Measurements from ENCODE around the gene RANBP1.
A peak's percentile ranks its signal among the peaks of the same experiment; 100 is the strongest.
"Not testable (repeated sequence)": the region's sequence is repeated elsewhere in the genome, so short reads cannot be mapped to it uniquely, and the experiment has no call there.

Gene RANBP1

DNA sequence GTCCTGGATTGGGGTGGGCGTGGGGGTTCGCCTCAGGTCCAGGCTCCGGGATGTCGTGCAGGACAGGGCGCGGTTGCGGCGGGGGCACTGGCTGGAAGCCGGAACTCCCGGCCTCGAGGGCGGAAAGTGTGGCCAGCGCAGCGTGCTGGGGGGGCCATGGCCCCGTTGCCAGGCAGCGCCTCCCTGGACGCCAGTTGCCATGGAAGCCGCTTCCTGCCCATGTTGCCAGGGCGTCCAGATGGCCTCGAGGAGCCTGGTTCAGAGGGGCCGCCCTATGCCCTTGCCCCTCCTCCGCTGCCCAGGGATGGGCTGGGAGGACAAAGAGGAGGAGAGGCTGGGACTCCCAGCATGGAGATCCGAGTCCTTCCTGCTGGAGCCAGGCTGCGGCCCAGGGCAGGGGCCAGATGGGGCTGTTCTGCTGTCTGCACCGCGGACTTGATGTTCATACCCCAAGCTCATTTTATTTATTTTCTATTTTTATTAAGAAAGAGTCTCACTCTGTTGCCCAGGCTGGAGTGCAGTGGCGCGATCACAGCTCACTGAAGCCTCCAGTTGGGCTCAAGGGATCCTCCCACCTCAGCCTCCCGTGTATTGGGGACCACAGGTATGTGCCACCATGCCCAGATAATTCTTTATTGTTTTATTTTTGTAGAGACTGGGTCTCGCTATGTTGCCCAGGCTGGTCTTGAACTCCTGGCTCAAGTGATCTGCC lies 39.6 kb downstream of the RANBP1 start:
- DNase-seq, result peak; percentile 4

DNA sequence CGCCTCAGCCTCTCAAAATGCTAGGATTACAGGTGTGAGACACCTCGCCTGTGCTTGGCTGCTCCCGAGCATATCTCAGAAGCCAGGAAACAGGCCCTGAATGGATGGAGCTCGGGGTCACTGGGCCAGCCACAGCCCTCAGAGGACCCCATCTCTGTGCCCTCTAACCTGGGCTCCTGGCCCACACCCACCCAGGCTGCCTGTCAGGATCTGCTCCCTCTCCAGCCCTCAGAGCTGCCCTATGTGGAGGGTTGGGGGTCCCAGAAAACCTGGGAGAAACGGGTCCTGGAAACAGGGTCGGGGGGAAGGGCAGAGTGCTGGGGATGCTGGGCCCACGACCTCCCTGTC lies 40.1 kb downstream of the RANBP1 start:
- DNase-seq, result no peak

DNA sequence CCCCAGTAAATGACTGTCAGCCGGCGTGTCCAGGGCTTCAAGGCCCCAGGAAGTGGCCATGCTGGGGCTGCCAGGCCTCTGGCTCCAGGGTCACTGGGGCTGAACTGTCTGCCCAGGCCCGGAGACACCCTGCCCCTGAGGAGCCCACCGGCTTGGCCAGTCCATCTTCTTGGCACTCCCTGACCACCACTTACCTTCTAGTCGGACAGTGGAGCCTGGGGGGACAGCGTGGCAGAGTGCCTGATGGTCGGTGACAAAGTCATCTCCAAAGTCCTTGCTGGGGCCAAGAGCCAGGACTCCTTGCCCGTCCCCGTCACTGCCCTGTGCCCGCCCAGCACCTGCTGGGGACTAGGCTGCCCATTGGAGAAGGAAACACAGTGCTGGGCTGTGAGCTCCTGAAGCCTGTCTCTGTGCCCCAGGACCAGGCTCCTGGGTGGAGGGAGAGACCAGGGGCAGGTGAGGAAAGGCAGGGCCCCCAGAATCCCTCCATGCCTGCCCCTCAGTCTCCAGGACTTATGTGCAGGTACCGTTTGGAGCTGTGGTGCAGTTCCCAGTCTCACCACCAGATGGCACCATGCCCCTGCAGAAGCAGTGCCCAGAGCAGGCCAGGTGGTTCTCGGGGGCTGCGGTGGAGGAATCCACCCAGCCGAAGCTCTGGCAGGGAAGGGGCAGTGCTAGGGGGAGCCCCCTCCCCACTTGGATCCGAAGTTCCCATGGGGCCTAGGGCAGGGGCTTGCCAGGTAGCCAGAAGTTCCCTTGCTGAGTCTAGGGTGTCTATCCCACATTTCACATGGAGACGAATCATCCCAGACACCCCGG lies 40.9 kb downstream of the RANBP1 start:
- peak; percentile 3 for DNase-seq

DNA sequence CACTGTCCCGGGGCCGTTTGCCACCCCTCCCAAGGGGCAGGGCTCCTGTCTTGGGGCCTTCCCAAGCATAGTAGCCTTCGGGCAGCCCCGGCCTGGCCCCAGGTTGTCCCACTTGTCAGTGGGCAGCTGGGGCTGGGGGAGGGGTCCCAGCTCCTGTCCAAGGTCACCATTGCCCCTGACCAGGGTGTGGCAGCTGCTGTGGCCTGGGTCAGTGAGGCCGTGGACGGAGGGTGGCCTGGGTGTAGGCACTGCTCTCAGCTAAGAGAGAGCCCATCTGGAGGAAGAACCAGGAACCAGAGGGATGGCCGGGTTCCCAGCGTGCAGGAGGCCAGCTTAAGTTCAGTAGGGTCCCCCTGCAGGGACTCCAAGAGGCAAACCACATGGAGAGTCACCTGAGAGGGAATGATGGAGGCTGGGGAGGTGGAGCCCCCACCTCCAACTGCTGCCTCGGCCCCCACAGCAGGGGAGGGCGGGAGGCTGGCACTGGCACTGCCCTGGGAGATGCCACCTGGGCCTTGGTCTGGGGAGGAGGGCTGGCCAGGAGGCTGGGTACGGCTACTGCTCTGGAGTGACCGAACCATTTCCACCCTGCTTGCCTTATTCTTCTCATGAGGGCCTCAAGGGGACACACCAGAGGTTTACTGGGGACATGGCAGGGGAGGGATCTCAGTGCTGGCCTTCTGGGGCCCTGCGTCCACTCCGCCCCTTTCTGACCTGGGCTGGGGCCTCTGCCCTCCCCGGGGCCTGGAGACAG lies 41.7 kb downstream of the RANBP1 start:
- DNase-seq, result no peak

DNA sequence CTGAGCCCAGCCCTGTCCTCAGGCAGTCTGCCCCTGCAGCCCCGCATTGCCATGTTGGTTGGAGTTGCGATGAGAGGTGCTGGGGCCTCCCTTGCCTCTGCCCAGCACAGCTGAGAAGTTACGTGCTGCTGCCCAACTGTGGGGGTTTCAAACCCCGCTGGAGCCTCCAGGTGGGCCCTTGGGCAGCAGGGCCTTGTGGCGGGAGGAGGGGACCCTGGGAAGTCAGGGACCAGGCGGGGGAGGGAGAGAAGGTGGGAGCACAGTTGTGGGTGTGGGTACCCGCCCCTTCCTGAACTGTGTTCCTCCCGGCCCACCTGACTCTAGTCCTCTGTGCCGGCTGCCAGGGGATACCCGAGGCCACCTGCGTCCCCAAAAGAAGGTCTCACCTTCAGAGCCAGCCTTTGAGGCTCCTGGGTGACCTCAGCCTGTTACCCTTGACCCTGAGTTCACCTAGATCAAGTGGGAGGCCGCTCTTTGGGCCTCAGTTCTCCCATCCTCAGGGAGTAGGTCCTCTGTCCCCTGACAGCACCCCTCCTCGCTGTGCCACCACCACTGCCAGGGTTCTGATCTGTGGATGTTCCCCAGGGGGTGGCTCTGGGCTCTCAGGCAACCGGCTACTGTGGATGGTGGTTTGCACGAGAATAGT lies 42.6 kb downstream of the RANBP1 start:
- DNase-seq, result no peak

DNA sequence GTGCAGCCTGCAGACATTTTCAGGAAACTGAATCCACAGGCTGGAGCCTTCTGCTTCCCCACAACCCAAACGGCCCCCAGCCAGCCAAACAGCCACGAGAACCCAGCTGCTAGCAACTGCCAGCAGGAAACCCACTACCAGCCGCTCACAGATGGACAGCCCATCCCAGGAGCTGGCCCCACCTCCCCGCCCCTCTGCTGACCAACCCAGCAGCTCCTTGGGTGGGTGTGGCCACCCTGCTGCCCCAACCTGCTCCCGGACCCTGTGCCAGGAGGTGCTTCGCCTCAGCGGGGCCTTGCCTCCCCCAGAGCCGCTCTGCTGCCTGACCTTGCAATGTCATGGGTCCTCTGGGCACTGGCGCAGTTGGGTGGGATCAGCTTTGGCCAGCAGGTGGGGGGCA lies 43.2 kb downstream of the RANBP1 start:
- no peak for DNase-seq

DNA sequence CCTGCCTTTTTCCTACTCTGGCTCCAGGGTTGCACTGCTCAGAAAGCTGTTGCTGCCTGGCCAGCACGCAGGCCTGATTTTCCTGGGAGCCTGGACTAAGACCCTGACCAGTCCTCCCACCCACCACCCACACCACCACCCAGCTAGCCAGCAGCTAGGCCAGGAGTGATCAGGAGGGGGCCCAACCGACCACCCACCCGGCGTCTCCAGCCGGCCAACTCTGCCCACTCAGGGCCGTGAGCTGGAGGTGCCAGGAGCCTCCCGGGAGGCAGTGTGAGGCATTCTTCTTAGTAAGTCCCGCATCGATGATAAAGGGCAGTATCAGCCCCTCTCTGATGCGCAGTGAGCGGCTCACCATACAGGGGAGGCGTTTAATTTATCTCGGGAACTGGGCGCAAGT lies 43.6 kb downstream of the RANBP1 start:
- not testable (repeated sequence) for DNase-seq

DNA sequence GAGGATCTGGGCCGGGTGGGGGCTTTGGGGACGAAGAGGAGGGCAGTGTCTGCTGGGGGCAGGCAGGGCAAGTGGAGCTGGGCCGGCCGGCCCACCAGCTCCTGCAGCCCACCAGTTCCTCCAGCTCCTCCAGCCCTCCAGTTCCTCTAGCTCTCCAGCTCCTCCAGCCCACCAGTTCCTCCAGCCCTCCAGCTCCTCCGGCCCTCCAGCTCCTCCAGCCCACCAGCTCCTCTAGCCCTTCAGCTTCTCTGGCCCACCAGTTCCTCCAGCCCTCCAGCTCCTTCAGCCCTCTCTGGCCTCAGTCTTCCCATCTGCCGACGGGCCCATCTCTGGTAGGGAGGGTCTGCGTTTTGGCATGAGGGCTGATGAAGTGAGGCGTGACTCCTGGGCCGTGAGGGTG lies 44.1 kb downstream of the RANBP1 start:
- no peak for DNase-seq

DNA sequence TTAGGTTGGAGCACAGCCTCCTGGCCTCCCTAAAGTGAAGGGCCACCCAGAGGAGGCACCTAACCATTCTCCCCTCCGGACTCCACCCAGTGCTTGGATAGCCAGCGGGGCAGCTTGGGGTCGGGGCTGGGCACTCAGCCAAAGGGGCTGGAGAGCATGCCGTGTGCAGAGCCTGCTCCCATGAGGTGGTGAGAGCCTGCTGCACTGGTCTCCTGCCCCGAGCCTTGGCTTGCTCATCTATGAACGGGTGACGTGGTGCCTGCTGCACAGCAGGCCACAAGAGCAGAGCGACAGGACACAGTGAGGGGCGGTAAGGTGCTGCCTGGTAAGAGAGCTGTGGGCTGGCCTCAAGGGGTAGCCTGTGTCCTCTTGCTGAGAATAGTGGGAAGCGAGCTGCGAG lies 49.0 kb downstream of the RANBP1 start:
- DNase-seq, result no peak

DNA sequence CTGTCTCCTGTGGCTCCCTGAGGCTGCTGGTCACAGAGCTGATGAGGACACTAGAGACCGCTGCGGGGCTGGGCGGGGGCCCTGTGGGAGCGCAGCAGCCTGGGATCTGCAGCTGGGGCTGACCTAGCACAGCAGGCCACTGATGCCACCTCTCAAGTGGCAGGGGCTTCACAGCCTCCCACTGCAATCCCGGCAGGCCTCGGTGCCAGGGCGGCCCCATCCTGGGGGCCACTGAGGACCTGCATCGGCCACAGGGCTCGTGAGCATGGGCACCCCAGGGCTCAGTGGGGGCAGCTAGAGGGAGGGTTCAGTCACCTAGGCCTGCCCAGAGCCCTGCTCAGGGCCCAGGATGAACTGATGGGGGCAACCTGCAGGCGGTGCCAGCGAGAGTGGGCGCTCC lies 49.5 kb downstream of the RANBP1 start:
- no peak for DNase-seq

DNA sequence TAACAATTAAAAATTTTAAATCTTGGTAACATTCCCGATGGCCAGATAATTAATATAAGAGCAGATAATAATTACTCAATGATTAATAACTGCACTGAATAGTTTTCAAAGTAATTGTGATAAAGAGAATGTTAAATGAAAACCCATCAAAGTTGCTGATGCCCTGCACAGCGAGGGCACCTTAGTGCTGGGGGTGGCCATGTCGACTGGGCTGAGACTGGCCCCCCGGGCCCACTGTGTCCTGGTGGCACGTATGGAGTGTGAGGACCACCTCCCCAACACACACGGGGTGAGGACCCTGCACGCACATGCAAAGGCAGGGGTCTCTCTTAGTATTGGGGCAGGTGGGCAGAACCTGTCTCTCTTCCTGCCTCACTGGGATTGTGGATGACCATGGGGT lies 50.0 kb downstream of the RANBP1 start:
- no peak for DNase-seq

DNA sequence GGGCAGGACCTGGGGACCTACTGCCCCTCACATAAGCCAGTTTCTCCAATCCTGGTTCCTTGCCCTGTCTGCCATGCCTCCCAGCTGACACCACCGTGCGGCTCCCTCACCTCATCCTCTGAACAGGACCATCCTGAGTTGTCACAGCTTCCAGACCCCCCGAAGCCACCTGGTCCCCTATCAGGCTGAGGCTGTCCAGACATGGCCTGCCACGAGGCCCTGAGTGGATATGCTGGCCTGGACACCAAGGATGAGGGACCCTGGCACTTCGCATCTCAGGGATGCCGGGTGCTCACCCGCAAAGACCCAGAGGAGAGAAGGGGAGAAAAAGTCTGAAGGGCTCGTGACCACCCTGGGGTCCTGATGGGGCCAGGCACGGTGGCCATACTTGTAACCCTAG lies 50.8 kb downstream of the RANBP1 start:
- no peak for DNase-seq

DNA sequence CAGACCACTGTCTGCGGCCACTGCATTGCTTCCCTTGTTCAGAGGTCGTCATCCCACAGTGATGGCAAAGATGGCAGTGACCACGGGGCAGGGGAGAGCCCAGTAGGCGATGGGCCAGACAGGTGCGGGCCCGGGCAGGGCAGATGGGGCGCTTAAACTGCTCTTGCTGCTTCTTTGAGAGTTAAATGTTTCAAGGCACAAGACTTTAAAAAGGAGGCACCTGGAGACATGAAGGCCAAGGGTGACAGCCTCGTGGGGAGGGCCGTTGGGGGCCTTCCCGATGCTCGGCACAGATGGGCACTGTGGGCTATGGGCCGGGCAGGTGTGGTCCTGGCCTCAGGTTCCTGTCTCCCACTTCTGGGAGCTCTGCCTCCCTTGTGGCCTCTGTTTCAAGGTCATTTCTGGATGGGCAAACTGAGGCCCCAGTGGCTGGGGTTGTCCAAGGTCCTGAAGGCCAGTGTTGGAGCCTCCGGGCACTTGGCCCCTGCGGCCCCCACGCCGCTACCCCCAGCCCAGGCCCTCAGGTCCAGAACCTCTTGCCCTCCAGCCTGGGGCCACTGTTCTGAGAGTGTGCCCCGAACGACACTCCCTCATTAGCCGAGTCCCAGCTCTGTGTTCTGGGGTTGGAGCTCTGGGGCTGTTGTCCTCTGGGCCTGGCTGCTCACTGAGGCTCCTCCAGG lies 51.9 kb downstream of the RANBP1 start:
- no peak for DNase-seq

DNA sequence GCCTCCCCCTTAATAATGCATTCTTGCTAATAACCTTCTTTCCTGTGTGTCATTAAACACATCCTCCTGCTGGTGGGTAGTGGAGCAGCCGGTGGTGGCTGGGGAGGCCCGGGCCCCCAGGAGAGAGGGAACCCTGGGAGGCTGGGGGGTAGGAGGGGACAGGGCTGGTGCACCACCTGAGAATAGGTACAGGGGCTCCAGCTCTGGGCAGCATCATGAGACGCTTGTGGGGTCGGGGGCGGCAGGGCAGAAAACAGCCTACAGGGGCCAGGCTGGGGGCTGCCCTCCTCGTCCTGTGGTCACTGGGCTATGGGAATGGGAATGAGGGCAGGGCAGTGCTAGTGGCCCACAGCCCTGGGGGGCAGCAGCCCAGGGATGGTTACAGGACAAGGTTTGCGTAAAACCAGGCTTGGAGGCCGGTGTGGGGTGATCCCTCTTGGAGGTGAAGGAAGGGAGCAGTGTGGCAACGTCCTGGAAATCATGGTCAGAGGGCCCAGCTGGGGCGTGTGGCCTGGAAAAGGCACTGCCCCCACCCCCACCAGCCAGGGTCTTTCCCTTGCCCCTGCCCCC lies 53.4 kb downstream of the RANBP1 start:
- DNase-seq, result no peak

DNA sequence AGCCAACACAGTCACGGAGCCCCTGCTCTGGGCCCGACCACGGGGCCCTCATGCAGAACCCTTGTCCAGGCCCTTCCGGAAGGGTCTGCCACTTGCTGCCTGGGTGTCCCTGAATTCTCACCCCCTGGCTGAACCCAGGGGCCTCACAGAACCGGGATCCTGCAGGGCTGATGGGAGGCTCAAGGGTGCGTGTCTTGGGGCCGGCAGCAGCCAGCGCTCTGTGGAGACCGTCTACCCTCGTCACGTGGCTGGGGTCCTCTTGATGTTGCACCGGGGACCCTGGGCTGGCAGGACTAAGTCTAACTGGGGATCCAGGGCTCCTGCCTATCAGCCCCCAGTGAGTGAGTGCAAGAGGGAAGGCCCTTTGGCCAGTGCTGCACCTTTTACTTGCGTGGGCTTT lies 54.3 kb downstream of the RANBP1 start:
- no peak for DNase-seq

DNA sequence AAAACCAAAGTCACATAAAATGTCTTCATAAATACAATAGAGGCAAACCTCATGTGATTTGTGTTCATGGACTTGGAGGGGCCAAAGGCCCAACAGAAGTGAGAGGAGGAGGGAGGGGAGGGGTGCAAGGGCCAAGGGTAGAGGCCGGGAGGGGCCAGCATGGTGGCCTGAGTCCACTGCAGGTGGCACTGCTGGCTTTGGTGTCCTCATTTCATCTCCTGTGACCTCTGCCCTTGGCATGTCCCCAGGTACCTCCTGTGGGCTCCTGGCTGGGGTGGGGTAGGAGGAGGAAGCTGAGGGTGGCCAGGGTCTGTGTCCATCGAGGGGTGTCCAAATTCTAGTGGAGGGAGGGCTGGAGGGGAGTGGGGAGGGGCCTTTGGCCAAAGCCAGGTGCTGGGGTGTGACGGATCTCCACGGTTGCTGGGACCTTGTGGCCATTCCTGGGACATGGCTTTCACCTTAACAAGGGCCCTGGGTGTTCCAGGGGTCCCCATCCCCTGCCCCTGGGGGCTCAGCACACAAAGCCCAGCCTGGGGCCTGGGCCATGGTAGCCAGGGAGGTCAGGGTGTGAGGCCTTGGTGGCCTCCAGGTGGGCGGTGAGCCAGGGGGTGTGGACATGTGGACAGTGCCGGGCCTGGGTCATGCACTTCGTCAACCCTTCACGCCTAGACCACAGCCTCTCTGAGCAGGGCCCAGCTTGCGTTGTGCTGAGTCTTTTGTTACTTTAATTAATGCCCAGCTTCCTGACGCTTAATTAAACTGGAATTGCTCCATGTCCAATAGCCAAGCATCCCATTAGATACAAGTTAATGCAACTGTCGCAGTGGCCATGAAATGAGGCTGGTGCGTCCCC lies 55.6 kb downstream of the RANBP1 start:
- no peak for DNase-seq

DNA sequence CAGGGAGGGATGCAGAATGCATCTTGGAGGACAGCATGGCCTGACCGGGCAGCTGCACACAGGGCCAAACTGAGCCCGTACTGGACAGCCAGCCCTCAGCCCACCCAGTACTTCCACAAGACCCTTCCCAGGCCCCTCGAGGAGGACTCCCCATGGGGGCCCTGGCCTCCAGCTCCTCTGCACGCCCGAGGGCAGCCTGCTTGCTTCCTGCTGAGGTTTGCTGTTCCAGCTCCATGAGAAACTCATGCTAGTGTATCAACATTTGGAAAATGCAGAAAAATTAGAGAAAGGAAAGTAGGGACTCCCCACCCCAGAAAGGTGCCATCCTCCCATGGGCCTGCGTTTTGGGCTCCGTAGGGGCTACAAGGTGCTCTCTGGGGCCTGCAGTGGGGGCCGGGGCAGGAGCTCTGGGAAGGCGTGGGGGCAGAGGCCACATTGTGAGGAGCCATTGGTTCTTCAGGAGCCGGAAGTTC lies 56.3 kb downstream of the RANBP1 start:
- DNase-seq, result no peak

DNA sequence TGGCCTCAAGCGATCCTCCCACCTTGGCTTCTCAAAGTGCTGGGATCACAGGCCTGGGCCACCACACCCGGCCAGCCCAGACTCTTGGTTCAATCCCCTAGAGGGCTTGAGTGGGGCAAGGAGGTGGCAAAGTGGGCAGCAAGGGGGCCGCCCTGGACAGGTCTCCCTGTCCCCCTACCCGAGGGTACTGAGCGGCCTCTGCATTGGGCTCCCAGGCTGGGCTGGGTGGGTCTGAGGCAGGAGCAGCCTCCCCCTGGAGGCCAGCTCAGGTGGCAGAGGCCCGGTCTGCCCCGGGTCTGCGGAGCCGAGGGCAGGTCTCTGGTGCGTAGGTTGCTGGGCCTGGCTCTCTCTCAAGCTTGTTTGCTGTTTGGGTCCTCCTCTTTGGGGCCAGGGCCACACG lies 57.3 kb downstream of the RANBP1 start:
- DNase-seq, result no peak

DNA sequence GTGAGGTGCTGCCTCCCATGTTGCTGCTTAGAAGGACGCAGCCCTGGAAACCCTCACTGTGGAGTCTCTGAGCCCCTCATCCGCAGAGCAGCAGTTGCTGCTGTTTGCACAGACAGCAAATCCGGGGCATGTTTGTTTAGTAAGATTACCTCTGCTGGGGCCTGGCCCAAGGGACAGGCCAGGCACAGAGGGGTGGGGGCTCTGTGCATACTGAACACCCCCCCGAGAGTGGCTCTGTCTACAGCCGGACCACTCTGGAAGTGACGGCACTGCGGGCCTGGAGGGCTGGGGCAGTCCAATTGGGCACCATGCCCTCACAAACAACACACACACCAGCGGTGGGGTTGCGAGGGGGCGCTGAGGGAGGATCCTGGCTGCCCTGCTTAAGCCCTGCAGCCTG lies 57.9 kb downstream of the RANBP1 start:
- DNase-seq, result no peak

DNA sequence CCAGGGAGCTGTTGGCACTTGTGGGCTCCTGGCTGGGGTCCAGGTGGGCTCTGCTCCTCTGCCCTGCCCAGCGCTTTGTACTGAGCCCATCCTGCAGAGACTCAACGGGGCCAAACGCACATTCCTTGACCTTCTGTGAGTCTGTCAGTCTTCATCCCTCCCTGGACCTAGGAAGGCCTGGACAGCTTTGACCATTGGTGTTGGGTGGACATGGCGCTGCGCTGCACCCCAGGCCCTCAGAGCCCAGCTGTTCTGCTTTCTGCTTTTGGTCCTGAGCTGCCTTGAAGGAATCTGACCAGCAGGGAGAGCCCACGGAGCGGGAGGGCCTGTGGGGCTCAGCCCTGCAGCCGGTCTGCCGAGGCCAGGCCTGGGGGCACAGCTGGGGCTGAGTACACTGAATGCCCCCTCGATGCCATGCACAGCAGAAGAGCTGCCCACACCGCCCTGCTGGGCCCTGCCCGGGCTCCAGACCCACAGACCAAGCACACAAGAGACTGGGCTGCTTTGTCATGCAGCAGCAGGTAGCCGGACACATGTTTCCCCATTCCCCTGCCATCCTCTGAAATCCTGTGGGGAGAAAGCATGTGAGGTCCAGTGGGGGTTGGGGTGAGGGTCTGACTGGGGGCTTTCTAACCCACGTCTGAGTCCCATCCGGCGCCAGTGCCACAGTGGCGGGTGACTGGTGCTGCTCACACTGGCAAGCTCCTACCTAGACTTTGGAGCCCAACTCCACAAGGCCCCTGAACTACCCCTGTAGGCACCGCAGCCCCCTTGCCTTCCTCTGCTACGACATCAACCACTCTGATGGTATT lies 59.1 kb downstream of the RANBP1 start:
- no peak for DNase-seq

DNA sequence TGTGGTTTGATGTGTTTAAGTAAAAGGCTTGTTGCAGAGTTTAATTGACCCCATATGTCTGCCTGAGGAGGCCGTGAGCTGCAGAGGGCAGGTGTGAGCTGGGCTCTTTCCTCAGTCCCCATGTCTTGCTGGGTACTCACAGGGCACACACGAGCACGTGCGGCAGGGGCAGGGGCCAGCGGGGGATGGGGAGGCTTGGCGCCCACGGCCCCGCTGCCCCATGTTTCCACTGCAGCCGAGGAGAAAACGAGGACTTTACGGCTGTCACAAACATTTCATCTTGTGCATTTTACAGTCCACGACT lies 59.6 kb downstream of the RANBP1 start:
- DNase-seq, result no peak

Measured in NCI-H526 treated with DMSO at 0.1 percent for 48 hours (cell line).